ENCODE results near the gene CBX8. TPM values are rescaled to one million over a fixed set of nuclear protein-coding genes. Genes with fewer than 3 reads are reported as not detected.
A peak's percentile ranks its signal among the peaks of the same experiment; 100 is the strongest.

Gene CBX8
- total RNA-seq, 1 donor from 2014 or later: 4.9 TPM

DNA sequence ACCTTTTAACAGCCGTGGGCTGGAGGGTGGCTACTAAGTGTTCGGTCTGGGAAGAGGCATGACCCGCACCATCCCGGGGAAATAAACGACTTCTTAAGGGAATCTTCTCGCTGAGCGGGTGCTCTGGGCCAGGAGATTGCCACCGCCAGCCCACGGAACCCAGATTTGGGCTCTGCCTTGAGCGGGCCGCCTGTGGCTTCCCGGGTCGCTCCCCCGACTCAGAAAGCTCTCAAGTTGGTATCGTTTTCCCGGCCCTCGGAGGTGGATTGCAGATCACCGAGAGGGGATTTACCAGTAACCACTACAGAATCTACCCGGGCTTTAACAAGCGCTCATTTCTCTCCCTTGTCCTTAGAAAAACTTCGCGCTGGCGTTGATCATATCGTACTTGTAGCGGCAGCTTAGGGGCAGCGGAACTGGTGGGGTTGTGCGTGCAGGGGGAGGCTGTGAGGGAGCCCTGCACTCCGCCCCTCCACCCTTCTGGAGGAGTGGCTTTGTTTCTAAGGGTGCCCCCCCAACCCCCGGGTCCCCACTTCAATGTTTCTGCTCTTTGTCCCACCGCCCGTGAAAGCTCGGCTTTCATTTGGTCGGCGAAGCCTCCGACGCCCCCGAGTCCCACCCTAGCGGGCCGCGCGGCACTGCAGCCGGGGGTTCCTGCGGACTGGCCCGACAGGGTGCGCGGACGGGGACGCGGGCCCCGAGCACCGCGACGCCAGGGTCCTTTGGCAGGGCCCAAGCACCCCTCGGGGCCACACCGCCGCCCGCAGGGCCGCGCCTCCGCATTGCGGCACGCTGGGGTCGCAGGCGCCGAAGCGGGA, 46.0 kb upstream of the CBX8 start:
- no peak for ATAC-seq
- no peaks in the 10 kb centered on the region for H3K9me3 ChIP-seq
- peaks cover 48% of the 10 kb centered on the region for H3K4me1 ChIP-seq
- no peak overlapping the region for H3K27ac ChIP-seq
- peak overlapping the region; percentile 64 for H3K4me3 ChIP-seq
- H3K27me3 ChIP-seq: peaks cover 38% of the 10 kb centered on the region
- no peak for DNase-seq
- intact Hi-C loops (cut with DNase I): loop anchor here (5.0 kb wide), 1 partner anchor 36 kb away; no protein-coding TSS in a partner anchor
- no peaks in the 10 kb centered on the region for H3K36me3 ChIP-seq
- TF ChIP-seq, protein P1, sequence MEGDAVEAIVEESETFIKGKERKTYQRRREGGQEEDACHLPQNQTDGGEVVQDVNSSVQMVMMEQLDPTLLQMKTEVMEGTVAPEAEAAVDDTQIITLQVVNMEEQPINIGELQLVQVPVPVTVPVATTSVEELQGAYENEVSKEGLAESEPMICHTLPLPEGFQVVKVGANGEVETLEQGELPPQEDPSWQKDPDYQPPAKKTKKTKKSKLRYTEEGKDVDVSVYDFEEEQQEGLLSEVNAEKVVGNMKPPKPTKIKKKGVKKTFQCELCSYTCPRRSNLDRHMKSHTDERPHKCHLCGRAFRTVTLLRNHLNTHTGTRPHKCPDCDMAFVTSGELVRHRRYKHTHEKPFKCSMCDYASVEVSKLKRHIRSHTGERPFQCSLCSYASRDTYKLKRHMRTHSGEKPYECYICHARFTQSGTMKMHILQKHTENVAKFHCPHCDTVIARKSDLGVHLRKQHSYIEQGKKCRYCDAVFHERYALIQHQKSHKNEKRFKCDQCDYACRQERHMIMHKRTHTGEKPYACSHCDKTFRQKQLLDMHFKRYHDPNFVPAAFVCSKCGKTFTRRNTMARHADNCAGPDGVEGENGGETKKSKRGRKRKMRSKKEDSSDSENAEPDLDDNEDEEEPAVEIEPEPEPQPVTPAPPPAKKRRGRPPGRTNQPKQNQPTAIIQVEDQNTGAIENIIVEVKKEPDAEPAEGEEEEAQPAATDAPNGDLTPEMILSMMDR (IDR thresholded peaks at IDR 0.05): no peak

DNA sequence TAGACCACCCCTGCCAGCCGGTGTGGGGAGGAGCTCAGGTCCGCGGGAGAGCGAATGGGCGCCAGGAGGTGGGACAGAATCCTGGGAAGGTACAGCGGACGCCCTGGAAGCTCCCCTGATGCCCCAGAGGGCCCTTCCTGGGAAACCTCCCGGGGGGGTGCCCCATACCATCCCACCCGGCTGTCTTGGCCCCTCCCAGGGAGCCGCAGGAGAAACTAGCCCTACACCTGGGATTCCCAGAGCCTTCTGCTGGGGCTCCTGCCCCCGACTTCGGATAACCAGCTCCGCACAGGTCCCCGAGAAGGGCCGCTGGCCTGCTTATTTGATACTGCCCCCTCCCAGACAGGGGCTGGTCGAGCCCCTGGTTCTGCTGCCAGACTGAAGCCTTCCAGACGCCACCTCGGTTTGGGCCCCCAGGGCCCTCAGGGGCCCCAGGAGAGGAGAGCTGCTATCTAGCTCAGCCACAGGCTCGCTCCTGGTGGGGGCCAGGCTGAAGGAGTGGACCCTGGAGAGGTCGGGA, 45.3 kb upstream of the CBX8 start:
- DNase-seq (no peak), ATAC-seq (no peak)
- Histone ChIP-seq H3K36me3 (no peaks in the 10 kb centered on the region), H3K9me3 (no peaks in the 10 kb centered on the region), H3K27ac (no peak overlapping the region), H3K27me3 (peaks cover 38% of the 10 kb centered on the region), H3K4me3 (no peak overlapping the region), H3K4me1 (peaks cover 48% of the 10 kb centered on the region)
- TF ChIP-seq, protein P1 (IDR thresholded peaks at IDR 0.05): no peak
- intact Hi-C loops (cut with DNase I): loop anchor here (5.0 kb wide), 1 partner anchor 35 kb away; no protein-coding TSS in a partner anchor

DNA sequence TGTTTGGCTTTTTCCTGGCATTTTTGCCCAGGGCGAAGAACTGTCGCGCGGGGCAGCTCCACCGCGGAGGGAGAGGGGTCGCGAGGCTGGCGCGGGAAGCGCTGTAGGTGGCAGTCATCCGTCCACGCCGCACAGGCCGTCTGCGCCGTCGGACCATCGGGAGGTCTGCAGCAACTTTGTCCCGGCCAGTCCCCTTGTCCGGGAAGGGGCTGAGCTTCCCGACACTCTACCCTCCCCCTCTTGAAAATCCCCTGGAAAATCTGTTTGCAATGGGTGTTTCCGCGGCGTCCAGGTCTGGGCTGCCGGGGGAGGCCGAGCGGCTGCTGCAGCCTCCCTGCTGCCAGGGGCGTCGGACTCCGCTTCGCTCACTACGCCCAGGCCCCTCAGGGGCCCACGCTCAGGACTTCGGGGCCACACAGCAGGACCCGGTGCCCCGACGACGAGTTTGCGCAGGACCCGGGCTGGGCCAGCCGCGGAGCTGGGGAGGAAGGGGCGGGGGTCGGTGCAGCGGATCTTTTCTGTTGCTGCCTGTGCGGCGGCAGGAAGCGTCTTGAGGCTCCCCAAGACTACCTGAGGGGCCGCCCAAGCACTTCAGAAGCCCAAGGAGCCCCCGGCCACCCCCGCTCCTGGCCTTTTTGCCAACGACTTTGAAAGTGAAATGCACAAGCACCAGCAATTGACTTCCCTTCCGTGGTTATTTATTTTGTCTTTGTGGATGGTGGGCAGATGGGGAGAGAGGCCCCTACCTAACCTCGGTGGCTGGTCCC, 44.7 kb upstream of the CBX8 start:
- DNase-seq (no peak), ATAC-seq (no peak)
- TF ChIP-seq, protein P1 (IDR thresholded peaks at IDR 0.05): no peak
- no peaks in the 10 kb centered on the region for H3K9me3 ChIP-seq
- intact Hi-C loops (cut with DNase I): loop anchor here (5.0 kb wide), 1 partner anchor 34 kb away; no protein-coding TSS in a partner anchor
- no peak overlapping the region for H3K27ac ChIP-seq
- H3K4me1 ChIP-seq: peaks cover 54% of the 10 kb centered on the region
- peaks cover 38% of the 10 kb centered on the region for H3K27me3 ChIP-seq
- no peak overlapping the region for H3K4me3 ChIP-seq
- no peaks in the 10 kb centered on the region for H3K36me3 ChIP-seq

DNA sequence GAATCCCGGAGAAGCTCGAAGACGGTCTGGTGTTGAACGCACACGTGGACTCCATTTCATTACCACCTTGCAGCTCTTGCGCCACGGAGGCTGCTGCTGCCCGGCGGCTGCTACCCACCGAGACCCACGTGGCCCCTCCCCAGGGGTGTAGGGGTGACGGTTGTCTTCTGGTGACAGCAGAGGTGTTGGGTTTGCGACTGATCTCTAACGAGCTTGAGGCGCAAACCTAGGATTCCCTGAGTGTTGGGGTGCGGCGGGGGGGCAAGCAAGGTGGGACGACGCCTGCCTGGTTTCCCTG, 44.1 kb upstream of the CBX8 start:
- no peaks in the 10 kb centered on the region for H3K36me3 ChIP-seq
- DNase-seq: no peak
- H3K4me3 ChIP-seq: no peak overlapping the region
- ATAC-seq: no peak
- no peak overlapping the region for H3K27ac ChIP-seq
- intact Hi-C loops (cut with DNase I): loop anchor here (5.0 kb wide), 1 partner anchor 34 kb away; no protein-coding TSS in a partner anchor
- no peaks in the 10 kb centered on the region for H3K9me3 ChIP-seq
- TF ChIP-seq, protein P1 (IDR thresholded peaks at IDR 0.05): no peak
- H3K27me3 ChIP-seq: peaks cover 38% of the 10 kb centered on the region
- H3K4me1 ChIP-seq: peaks cover 60% of the 10 kb centered on the region

DNA sequence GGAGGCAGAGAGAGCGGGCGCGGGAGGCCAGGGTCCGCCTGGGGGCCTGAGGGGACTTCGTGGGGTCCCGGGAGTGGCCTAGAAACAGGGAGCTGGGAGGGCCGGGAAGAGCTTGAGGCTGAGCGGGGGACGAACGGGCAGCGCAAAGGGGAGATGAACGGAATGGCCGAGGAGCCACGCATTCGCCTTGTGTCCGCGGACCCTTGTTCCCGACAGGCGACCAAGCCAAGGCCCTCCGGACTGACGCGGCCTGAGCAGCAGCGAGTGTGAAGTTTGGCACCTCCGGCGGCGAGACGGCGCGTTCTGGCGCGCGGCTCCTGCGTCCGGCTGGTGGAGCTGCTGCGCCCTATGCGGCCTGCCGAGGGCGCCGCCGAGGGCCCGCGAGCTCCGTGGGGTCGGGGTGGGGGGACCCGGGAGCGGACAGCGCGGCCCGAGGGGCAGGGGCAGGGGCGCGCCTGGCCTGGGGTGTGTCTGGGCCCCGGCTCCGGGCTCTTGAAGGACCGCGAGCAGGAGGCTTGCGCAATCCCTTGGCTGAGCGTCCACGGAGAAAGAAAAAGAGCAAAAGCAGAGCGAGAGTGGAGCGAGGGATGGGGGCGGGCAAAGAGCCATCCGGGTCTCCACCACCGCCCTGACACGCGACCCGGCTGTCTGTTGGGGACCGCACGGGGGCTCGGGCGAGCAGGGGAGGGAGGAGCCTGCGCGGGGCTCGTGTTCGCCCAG, 43.6 kb upstream of the CBX8 start:
- Histone ChIP-seq H3K4me3 (peak overlapping the region; percentile 5), H3K4me1 (peaks cover 61% of the 10 kb centered on the region), H3K27me3 (peaks cover 38% of the 10 kb centered on the region), H3K27ac (peak overlapping the region; percentile 77), H3K36me3 (peaks cover under 1% of the 10 kb centered on the region), H3K9me3 (no peaks in the 10 kb centered on the region)
- TF ChIP-seq, protein P1 (IDR thresholded peaks at IDR 0.05): peak; percentile 25
- intact Hi-C loops (cut with DNase I): loop anchor here (5.0 kb wide), 1 partner anchor 33 kb away; no protein-coding TSS in a partner anchor
- DNase-seq (peak; percentile 85), ATAC-seq (no peak)
